HepG2 (cell line): Measurements from ENCODE around the gene CBX2. TPM values are rescaled to one million over a fixed set of nuclear protein-coding genes. Genes with fewer than 3 reads are reported as not detected.

Experiments
- AKNA ChIP-seq: sonication (generic); formaldehyde crosslinking; IDR thresholded peaks from 2 replicates; pipeline ENCODE4 v1.4.0; 2020; ENCODE audit warnings: missing genetic modification reagents, borderline replicate concordance
- BRD4 ChIP-seq: sonication (generic); formaldehyde crosslinking; IDR thresholded peaks from 2 replicates; pipeline ENCODE4 v1.4.0; 2020; ENCODE audit warnings: missing genetic modification reagents
- EHMT2 ChIP-seq: fragments of 200-600 bp; sonication (generic); IDR thresholded peaks from 2 replicates; pipeline ENCODE4 v1.7.0; 2017; ENCODE audit warnings: antibody characterized with exemption, low read depth, low read length, borderline replicate concordance
- TGIF2 ChIP-seq: IDR thresholded peaks from 2 replicates; pipeline ENCODE4 v1.6.1; 2016; ENCODE audit warnings: control low read depth, missing compliant biosample characterization
- TRAFD1 ChIP-seq: sonication (generic); formaldehyde crosslinking; IDR thresholded peaks from 2 replicates; pipeline ENCODE4 v1.5.1; 2020; ENCODE audit warnings: missing genetic modification reagents, mild to moderate bottlenecking, borderline replicate concordance
- ZBTB39 ChIP-seq: sonication (generic); formaldehyde crosslinking; IDR thresholded peaks from 2 replicates; pipeline ENCODE4 v1.5.0; 2020; ENCODE audit warnings: missing genetic modification reagents
- ZNF670 ChIP-seq: sonication (generic); formaldehyde crosslinking; IDR thresholded peaks from 2 replicates; pipeline ENCODE4 v1.8.0; 2022; ENCODE audit warnings: mild to moderate bottlenecking, missing genetic modification reagents, borderline replicate concordance
- ZNF704 ChIP-seq: sonication (generic); formaldehyde crosslinking; IDR thresholded peaks from 2 replicates; pipeline ENCODE4 v1.8.1; 2023; ENCODE audit warnings: mild to moderate bottlenecking, inconsistent platforms, moderate library complexity, missing genetic modification reagents, borderline replicate concordance
- ZNF710 ChIP-seq: sonication (generic); formaldehyde crosslinking; IDR thresholded peaks from 2 replicates; pipeline ENCODE4 v1.5.0; 2020; ENCODE audit warnings: mild to moderate bottlenecking, missing genetic modification reagents, borderline replicate concordance
- ZNF746 ChIP-seq: sonication (generic); formaldehyde crosslinking; IDR thresholded peaks from 2 replicates; pipeline ENCODE4 v1.8.0; 2022; ENCODE audit warnings: mild to moderate bottlenecking, missing genetic modification reagents
- ZSCAN12 ChIP-seq: sonication (generic); formaldehyde crosslinking; IDR thresholded peaks from 2 replicates; pipeline ENCODE4 v1.9.0; 2021; ENCODE audit warnings: mild to moderate bottlenecking, missing genetic modification reagents
- ZSCAN20 ChIP-seq: sonication (generic); formaldehyde crosslinking; IDR thresholded peaks from 2 replicates; pipeline ENCODE4 v1.4.0; 2020; ENCODE audit warnings: missing genetic modification reagents, mild to moderate bottlenecking, borderline replicate concordance
- polyA plus RNA-seq, 8 experiments: library from polyadenylated mRNA; depleted of rRNA in 3 of 8; stranded (reverse) in 7 of 8; unstranded in 1 of 8; fragments of >200 nt; fragmentation: Illumina TruSeq in 4 of 8; extraction: Trizol in 4 of 8; gene quantifications; 2 replicates each; pipeline versions ENCODE4 v1.2.1 to v1.2.3, GENCODE V29; 2011 to 2016; ENCODE audit warnings: low read depth in 4 of 8, missing spikeins in 1 of 8, mixed read lengths in 1 of 8; ENCODE audit not compliant: insufficient read depth in 1 of 8
- total RNA-seq, 5 experiments: library from RNA; depleted of rRNA; stranded (reverse); fragments of >200 nt; fragmentation: Illumina TruSeq; extraction: Trizol; gene quantifications; 2 replicates each; pipeline ENCODE4 v1.2.3, GENCODE V29; 2016; ENCODE audit warnings: low read depth in 1 of 5

The CBX2 gene
- total and polyA plus RNA-seq, 2 of the 13 experiments (the other 11 are each of a cell fraction or from before 2014, with no cell fraction given), result 14.5 to 31.1 TPM

- TF ChIP-seq ZBTB39 (CRISPR knock-in tag), result peak; percentile 75; the same call in 1 of the 2 replicates
- TF ChIP-seq EHMT2, result no peak
- TF ChIP-seq ZNF746 (CRISPR knock-in tag), result peak; percentile 77; the same call in 1 of the 2 replicates
- TF ChIP-seq ZNF710 (CRISPR knock-in tag), result peak; percentile 62
- no peak for TF ChIP-seq ZNF704 (CRISPR knock-in tag)
- TF ChIP-seq ZSCAN20 (CRISPR knock-in tag), result no peak
- TF ChIP-seq ZSCAN12 (CRISPR knock-in tag), result no peak
- no peak; the same call in 1 of the 2 replicates for TF ChIP-seq ZNF670 (CRISPR knock-in tag)
- no peak for TF ChIP-seq TRAFD1 (CRISPR knock-in tag)
- TF ChIP-seq BRD4 (CRISPR knock-in tag), result peak; percentile 24
- no peak for TF ChIP-seq AKNA (CRISPR knock-in tag)
- TF ChIP-seq TGIF2, result 0 out of 2 replicates have a peak, but pooled peaks have one; percentile 32
These were observed 53.6 kb downstream of the CBX2 start (continued) for GRCh38 chr17:79831265-79832217.
